GM19238 (cell line): ENCODE data around the gene ARHGEF38.

ENCODE experiments used
- DNase-seq: peaks from one replicate; pipeline ENCODE4 v3.0.0; 2011; ENCODE audit warnings: low spot score; ENCODE audit not compliant: insufficient read length

ARHGEF38 gene

GRCh38 chr4:105556206-105556605 is 3.8 kb downstream of the ARHGEF38 start:
- no peak for DNase-seq

GRCh38 chr4:105558277-105558676 is 5.9 kb downstream of the ARHGEF38 start:
- no peak for DNase-seq

- no peak for DNase-seq
These were observed 8.0 kb downstream of the ARHGEF38 start for GRCh38 chr4:105560421-105560848.

- DNase-seq = no peak
These were observed 10.9 kb downstream of the ARHGEF38 start for GRCh38 chr4:105563352-105563751.

- no peak for DNase-seq
These were observed 16.2 kb downstream of the ARHGEF38 start for GRCh38 chr4:105568584-105568983.

- no peak for DNase-seq
These were observed 16.8 kb downstream of the ARHGEF38 start for GRCh38 chr4:105569057-105569865.

GRCh38 chr4:105569866-105570236 is 17.4 kb downstream of the ARHGEF38 start:
- DNase-seq = no peak

GRCh38 chr4:105572296-105572695 is 19.9 kb downstream of the ARHGEF38 start:
- no peak for DNase-seq

GRCh38 chr4:105586638-105587328 is 34.4 kb downstream of the ARHGEF38 start:
- DNase-seq = no peak

- DNase-seq = no peak
These were observed 35.4 kb downstream of the ARHGEF38 start for GRCh38 chr4:105587841-105588240.

GRCh38 chr4:105588252-105588651 is 35.8 kb downstream of the ARHGEF38 start:
- DNase-seq = no peak

GRCh38 chr4:105591573-105591972 is 39.2 kb downstream of the ARHGEF38 start:
- no peak for DNase-seq

- no peak for DNase-seq
These were observed 41.9 kb downstream of the ARHGEF38 start for GRCh38 chr4:105594099-105595010.

GRCh38 chr4:105596684-105597083 is 44.3 kb downstream of the ARHGEF38 start:
- no peak for DNase-seq

- no peak for DNase-seq
These were observed 45.6 kb downstream of the ARHGEF38 start for GRCh38 chr4:105598052-105598451.

- no peak for DNase-seq
These were observed 46.4 kb downstream of the ARHGEF38 start for GRCh38 chr4:105598787-105599186.

GRCh38 chr4:105599482-105599881 is 47.1 kb downstream of the ARHGEF38 start:
- DNase-seq = no peak

- DNase-seq = no peak
These were observed 47.7 kb downstream of the ARHGEF38 start for GRCh38 chr4:105599932-105600655.

GRCh38 chr4:105600951-105601350 is 48.5 kb downstream of the ARHGEF38 start:
- no peak for DNase-seq

- DNase-seq = no peak
These were observed 49.0 kb downstream of the ARHGEF38 start for GRCh38 chr4:105601406-105601805.

- no peak for DNase-seq
These were observed 50.7 kb downstream of the ARHGEF38 start for GRCh38 chr4:105603158-105603557.
